Measurements from ENCODE around the gene FAM234A. TPM values are rescaled to one million over a fixed set of nuclear protein-coding genes. Genes with fewer than 3 reads are reported as not detected.

FAM234A gene
- total and polyA plus RNA-seq, 8 donors = 49.7 to 92.6 (median 58.1) TPM

DNA sequence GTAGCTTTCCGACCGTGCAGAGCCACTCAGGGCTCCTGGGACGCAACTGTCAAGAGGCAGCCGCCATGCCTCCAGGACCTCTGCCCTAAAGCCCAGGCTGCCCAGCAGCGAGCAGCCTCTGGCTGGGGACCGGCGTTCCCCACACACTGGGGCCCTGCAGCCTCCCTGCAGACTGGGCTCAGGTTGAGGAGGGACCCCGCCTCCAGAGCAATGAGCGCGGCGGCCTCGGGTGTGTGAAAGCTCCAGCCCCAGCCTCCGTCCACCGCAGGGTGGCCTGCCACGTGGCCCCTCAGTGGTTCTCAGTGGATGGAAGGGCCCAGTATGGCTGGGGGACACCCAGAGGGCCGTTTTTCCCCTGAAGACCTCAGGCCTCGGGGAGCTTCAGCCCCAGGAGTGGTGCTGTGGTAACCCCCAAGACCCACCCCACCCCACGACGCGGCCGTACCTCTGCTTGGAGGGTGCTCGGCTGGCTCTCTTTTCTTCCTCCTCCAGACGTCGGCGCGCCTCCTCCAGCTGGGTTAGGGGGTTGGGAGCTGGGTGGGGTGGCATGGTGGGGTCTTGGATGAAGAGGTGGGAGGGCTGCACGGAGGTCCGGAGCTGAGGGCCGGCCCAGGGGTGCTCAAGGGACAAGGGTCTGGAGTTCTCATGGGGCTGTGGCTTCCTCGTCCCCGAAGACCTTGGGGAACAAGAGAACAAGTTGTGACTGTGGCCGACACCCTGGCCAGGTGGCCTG lies 58.6 kb downstream of the FAM234A start:
- DNase-seq (peak in 1 of 4 donors; percentile 67), ATAC-seq (no peak)
- peaks cover 0 to 86% of the 10 kb centered on the region in 2 donors for H3K36me3 ChIP-seq
- intact Hi-C loops (cut with DNase I) = no loop called here
- no peak overlapping the region for H3K4me3 ChIP-seq
- H3K27ac ChIP-seq = no peak overlapping the region
- TF ChIP-seq, protein P1, sequence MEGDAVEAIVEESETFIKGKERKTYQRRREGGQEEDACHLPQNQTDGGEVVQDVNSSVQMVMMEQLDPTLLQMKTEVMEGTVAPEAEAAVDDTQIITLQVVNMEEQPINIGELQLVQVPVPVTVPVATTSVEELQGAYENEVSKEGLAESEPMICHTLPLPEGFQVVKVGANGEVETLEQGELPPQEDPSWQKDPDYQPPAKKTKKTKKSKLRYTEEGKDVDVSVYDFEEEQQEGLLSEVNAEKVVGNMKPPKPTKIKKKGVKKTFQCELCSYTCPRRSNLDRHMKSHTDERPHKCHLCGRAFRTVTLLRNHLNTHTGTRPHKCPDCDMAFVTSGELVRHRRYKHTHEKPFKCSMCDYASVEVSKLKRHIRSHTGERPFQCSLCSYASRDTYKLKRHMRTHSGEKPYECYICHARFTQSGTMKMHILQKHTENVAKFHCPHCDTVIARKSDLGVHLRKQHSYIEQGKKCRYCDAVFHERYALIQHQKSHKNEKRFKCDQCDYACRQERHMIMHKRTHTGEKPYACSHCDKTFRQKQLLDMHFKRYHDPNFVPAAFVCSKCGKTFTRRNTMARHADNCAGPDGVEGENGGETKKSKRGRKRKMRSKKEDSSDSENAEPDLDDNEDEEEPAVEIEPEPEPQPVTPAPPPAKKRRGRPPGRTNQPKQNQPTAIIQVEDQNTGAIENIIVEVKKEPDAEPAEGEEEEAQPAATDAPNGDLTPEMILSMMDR (IDR thresholded peaks at IDR 0.05) = no peak
- H3K4me1 ChIP-seq = no peaks in the 10 kb centered on the region
- H3K27me3 ChIP-seq = no peaks in the 10 kb centered on the region
- no peaks in the 10 kb centered on the region for H3K9me3 ChIP-seq

DNA sequence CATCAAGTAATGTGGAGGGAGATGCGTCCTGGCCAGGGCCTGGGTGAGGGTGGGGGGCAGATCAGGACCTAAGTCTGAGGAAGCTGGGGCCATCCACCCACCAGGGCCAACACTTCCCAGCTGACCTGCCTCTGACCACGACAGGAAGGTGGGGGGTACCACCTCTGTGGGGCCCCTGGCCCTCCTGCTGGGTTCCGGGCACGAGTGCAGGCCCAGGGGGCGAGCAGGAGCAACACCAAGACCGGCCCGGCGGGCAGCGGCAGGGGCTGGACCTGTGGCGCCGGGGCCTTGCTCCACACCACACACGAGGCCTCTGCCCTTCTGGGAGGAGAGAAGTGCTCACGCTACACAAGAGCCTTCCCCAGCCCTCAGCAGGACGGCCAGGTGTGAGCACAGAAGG lies 61.7 kb downstream of the FAM234A start:
- H3K27ac ChIP-seq = no peak overlapping the region
- TF ChIP-seq, protein P1 (IDR thresholded peaks at IDR 0.05) = no peak
- ATAC-seq (no peak), DNase-seq (no peak)
- peaks cover 0 to 75% of the 10 kb centered on the region in 2 donors for H3K36me3 ChIP-seq
- H3K9me3 ChIP-seq = no peaks in the 10 kb centered on the region
- H3K4me3 ChIP-seq = no peak overlapping the region
- H3K4me1 ChIP-seq = no peaks in the 10 kb centered on the region
- intact Hi-C loops (cut with DNase I) = no loop called here
- no peaks in the 10 kb centered on the region for H3K27me3 ChIP-seq

DNA sequence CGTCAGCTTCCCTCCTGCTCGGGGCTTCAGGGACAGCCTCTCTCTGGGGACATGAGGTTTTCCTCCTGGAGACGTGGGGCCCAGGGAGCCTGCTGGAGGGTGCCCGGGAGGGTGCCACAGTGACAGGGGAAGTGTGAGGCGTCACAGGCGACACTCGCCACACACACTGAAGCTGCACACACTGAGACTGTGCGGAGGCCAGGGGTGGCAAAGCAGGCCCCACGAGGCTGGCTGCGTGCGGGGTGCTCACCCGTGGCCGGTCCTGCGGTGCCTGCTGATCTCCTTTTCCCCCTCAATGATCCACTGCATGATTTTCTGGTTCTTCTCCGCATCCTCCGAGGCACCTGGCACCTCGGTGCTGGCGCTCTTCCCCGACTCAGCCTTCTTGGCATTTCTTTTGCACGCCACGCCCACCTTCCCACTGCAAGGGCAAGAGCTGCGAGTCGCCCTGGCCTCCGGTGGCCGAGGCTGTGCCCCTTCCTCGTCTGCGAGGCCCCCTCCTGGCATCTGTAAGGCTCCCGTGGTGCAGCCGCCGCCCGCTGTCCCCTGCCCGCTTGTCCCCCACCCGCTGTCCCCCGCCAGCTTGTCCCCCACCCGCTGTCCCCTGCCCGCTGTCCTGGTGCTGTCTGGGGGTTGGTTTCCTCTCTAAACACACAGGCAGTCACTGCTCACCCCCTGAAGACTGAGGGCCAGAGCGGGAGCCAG lies 62.3 kb downstream of the FAM234A start:
- TF ChIP-seq, protein P1 (IDR thresholded peaks at IDR 0.05) = no peak

DNA sequence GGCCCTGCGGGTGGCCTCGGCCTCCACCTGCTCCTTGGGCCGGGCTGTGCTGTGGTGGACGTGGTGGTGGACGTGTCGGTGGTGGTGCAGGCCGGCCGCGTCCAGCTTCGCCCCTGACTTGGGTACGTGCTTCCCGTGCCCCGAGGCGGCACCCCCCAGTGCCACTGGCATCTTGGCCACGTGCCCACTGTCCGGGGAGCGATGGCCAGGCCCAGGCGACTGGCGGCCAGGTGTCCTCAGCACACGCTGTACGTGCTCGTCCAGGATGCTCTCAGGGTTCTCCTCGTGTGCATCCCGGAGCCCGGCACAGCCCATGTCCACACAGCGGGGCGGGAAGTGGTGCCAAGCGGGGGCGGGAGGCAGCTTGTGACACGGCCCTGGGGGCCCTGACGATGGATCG lies 63.2 kb downstream of the FAM234A start:
- Histone ChIP-seq H3K9me3 (no peaks in the 10 kb centered on the region), H3K27ac (no peak overlapping the region), H3K27me3 (no peaks in the 10 kb centered on the region), H3K36me3 (peaks cover 0 to 75% of the 10 kb centered on the region in 2 donors), H3K4me1 (no peaks in the 10 kb centered on the region), H3K4me3 (no peak overlapping the region)
- TF ChIP-seq, protein P1 (IDR thresholded peaks at IDR 0.05) = no peak
- ATAC-seq (no peak), DNase-seq (peak in 1 of 4 donors; percentile 62)
- intact Hi-C loops (cut with DNase I) = no loop called here

More for the DNA sequence above, 62.3 kb downstream of the FAM234A start:
- Histone ChIP-seq H3K4me3 (no peak overlapping the region), H3K27ac (no peak overlapping the region), H3K27me3 (no peaks in the 10 kb centered on the region), H3K9me3 (no peaks in the 10 kb centered on the region), H3K4me1 (no peaks in the 10 kb centered on the region), H3K36me3 (peaks cover 0 to 75% of the 10 kb centered on the region in 2 donors)
- no peak for ATAC-seq
- no peak for DNase-seq
- intact Hi-C loops (cut with DNase I) = no loop called here

DNA sequence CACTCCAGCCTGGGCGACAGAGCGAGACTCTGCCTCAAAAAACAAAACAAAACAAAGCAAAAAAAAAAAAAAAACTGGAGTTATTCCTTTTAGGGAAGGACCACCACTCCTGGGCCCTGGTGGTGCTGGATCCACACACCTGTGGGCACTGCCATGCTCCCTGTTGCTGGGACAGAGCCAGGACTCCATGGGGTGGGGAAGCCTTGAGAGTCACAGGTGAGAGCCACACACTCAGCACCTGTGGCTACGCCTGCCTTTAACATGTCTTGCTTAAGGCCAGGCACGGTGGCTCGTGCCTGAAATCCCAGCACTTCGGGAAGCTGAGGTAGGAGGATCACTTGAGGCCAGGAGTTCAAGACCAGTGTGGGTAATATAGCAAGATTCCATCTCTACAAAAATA lies 66.6 kb downstream of the FAM234A start:
- ATAC-seq (no peak), DNase-seq (no peak)
- Histone ChIP-seq H3K4me3 (no peak overlapping the region), H3K36me3 (peaks cover 0 to 84% of the 10 kb centered on the region in 2 donors), H3K27ac (no peak overlapping the region), H3K9me3 (no peaks in the 10 kb centered on the region), H3K4me1 (no peaks in the 10 kb centered on the region), H3K27me3 (no peaks in the 10 kb centered on the region)
- intact Hi-C loops (cut with DNase I) = no loop called here
- TF ChIP-seq, protein P1 (IDR thresholded peaks at IDR 0.05) = no peak
